ENCODE results near the gene FOXA1.

The FOXA1 gene

DNA sequence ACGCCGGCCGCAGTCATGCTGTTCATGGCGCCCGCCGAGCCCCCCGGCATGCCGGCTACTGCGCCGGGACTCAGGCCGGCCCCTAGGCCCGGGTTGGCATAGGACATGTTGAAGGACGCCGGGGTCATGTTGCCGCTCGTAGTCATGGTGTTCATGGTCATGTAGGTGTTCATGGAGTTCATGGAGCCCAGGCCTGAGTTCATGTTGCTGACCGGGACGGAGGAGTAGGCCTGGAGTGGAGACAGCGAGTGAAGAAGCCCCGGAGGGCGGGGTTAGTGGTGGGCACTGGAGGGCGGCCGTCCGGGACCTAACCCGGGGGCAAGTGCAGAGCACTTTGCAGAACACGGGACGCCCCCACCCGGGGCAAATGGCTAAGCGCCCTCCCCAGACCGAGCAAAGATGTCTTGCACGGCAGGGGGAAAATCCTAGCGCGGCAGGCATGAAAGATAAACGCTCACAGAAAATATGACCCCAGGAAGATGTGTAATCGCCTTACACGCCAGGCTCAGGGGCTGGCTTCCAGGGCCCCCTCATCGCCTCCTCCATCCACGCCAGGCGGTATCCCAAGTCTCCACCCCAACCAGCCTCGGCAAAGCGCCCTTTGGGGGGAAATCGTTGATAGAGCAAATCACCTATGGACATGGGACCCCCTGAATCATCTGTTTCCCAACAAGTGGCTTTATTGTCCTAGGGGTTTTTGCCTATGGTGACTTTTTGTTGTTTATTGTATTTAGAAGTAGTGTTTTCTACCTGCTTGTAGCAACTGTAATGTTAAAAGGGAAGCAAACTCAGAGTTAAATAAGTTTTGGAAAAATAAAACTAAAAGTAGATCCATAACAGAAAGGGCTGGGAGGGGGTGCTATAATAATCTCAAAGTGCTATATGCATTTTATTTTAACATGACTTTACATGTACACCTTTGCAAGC, 2.3 kb downstream of the FOXA1 start:
- H3K4me3 ChIP-seq (ENCODE audit: low read depth, low read length): no peak overlapping the region
- DNase-seq (ENCODE audit: low read depth): no peak
- TF ChIP-seq, protein P1, sequence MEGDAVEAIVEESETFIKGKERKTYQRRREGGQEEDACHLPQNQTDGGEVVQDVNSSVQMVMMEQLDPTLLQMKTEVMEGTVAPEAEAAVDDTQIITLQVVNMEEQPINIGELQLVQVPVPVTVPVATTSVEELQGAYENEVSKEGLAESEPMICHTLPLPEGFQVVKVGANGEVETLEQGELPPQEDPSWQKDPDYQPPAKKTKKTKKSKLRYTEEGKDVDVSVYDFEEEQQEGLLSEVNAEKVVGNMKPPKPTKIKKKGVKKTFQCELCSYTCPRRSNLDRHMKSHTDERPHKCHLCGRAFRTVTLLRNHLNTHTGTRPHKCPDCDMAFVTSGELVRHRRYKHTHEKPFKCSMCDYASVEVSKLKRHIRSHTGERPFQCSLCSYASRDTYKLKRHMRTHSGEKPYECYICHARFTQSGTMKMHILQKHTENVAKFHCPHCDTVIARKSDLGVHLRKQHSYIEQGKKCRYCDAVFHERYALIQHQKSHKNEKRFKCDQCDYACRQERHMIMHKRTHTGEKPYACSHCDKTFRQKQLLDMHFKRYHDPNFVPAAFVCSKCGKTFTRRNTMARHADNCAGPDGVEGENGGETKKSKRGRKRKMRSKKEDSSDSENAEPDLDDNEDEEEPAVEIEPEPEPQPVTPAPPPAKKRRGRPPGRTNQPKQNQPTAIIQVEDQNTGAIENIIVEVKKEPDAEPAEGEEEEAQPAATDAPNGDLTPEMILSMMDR (conservative IDR thresholded peaks at IDR 0.05; ENCODE audit: low read depth, low read length): no peak

DNA sequence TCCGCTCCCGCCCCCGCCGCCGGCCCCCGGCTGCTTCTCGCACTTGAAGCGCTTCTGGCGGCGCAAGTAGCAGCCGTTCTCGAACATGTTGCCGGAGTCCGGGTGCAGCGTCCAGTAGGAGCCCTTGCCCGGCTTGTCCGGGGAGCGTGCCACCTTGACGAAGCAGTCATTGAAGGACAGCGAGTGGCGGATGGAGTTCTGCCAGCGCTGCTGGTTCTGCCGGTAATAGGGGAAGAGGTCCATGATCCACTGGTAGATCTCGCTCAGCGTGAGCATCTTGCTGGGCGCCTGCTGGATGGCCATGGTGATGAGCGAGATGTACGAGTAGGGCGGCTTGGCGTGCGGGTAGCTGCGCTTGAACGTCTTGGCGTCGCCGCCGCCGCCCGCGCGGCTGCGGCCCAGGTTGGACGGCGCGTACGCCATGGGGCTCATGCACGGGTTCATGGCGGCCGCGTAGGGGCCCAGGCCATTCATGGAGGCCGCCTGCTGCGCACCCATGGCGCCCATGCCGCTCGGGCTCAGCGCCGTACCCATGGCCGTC, 3.0 kb downstream of the FOXA1 start:
- TF ChIP-seq, protein P1 (conservative IDR thresholded peaks at IDR 0.05; ENCODE audit: low read depth, low read length): no peak
- DNase-seq (ENCODE audit: low read depth): no peak
- no peak overlapping the region for H3K4me3 ChIP-seq (ENCODE audit: low read depth, low read length)

DNA sequence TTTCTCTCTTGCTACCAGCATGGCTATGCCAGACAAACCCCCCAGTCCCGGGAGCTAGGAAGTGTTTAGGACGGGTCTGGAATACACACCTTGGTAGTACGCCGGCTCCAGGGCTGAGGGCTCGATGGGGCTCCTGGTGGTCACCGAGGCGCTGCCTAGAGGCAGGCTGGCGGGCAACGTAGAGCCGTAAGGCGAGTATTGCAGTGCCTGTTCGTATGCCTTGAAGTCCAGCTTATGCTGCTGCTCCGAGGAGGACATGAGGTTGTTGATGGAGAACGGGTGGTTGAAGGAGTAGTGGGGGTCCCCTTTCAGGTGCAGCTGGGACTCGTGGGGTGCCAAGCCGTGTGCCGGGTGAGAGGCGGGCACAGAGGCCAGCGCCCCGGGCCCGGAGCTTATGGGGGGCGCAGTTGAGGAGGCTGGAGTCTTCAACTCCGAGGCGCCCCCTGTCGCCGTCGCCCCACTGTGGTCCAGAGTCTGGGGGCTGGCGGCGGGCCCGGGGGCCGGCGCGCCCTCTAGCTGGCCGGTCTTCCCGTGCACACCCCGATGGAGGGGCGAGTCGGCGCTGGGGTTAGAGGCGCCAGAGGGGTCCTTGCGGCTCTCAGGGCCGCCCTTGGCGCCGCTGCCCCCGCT, 3.6 kb downstream of the FOXA1 start:
- H3K4me3 ChIP-seq (ENCODE audit: low read depth, low read length): no peak overlapping the region
- TF ChIP-seq, protein P1 (conservative IDR thresholded peaks at IDR 0.05; ENCODE audit: low read depth, low read length): no peak
- no peak for DNase-seq (ENCODE audit: low read depth)

DNA sequence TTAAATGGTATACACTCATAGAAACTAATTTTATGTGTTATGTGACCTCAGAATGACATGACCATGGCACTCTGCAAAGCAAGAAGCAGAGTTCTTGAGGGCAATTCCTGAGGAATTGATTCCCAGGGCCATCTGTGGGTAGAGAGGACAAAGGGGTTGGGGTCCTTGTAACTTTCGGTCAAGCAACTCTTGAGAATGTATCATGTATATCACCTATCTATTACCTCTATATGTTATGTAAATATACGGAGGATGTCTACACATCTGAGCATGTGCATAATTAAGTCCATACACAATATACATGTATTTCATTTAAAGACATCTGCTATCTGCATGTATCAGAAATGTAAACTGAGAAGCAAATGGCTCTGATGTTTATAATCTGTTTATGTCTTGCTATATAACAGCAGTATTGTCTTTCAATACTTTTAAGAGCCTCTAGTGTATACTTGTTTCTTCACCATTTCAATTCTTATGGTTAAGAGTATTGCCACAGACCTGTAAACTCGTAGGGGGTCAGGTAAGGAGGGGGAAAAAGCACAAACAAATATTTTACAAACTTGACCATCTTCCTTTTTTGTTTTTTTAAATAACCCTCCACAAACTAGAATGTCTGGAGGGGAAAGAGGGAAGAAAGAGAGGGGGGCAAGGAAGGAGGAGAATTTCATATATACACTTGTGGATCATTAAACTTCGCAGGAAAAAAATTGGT, 4.5 kb downstream of the FOXA1 start:
- no peak for DNase-seq (ENCODE audit: low read depth)
- TF ChIP-seq, protein P1 (conservative IDR thresholded peaks at IDR 0.05; ENCODE audit: low read depth, low read length): no peak
- H3K4me3 ChIP-seq (ENCODE audit: low read depth, low read length): no peak overlapping the region

DNA sequence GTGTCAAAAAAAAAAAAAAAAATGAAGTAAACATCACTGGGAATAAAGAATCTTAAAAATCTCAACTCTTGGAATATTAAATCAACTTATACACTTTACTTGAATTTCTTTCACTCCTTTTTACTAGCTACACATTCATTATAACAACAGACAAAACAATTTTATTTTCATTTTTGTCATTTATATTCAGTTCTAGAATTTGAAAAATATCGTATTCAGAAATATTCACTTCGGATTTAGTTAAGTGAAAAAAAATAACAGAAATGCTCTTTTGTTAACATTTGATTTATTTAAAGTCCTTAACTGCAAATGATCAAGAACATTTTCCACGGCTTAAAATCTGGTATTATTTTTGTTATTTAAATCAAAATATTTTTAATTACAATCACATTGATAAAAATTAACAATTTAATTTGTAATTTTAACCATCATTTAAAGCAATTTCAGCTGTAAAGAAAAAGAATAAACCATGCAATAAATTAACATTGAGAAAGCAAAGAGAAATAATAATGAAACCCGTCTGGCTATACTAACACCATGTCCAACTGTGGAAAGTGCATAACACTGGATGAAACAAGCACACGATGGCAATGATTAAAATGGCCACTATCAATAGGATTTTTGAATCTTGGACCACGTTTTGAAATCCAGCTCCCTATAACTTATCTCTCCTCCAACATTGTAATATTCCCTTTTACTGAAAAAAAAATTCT, 5.2 kb downstream of the FOXA1 start:
- TF ChIP-seq, protein P1 (conservative IDR thresholded peaks at IDR 0.05; ENCODE audit: low read depth, low read length): no peak
- no peak overlapping the region for H3K4me3 ChIP-seq (ENCODE audit: low read depth, low read length)
- no peak for DNase-seq (ENCODE audit: low read depth)

DNA sequence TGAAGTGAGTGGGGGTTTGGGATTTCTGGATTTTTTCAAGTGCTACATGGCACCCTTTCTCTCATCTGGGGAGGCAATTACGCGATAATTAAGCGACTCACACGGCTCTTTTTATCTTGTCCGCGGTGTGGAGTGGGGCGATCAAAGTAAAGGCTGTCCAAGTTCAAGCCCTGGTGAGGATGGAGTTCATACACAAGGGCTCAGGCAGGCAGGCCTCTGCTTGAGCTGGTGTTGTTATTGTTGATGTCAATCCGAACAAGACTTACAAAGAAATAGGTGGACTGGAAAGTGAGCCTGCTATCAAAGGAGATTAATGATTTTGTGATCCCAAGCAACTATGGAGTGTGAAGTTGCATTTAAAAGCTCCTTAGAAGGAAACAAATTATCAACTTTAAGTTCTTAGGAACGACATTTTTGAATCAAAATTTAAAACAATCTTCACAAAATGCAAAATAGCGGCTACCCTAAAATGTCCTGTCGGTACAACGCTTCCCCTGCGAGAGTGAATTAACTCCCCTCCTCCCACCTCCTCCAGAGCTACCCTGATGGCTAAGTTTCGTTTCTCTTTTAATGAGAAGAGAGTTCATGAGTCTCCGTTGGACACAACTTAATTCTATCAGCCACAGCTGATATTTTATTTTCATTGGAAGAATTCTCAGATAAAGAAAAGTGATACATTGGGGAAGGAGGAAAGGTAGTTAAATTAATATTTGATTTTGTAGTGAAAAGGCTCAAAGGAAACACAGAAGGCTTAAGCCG, 5.9 kb downstream of the FOXA1 start:
- H3K4me3 ChIP-seq (ENCODE audit: low read depth, low read length): no peak overlapping the region
- TF ChIP-seq, protein P1 (conservative IDR thresholded peaks at IDR 0.05; ENCODE audit: low read depth, low read length): no peak
- DNase-seq (ENCODE audit: low read depth): no peak
